COLO668 (cell line): ENCODE data around the gene ZBTB20.

Source experiments
- DNase-seq: peaks from one replicate; lab custom pipeline; 2025; ENCODE audit not compliant: unreplicated experiment; lab: John Stamatoyannopoulos, UW

The ZBTB20 gene

GRCh38 chr3:114310695-114311094 lies 836.4 kb downstream of the ZBTB20 start:
- no peak for DNase-seq

GRCh38 chr3:114308830-114309229 lies 838.3 kb downstream of the ZBTB20 start:
- no peak for DNase-seq

GRCh38 chr3:114308377-114308776 lies 838.7 kb downstream of the ZBTB20 start:
- no peak for DNase-seq

- DNase-seq: no peak
Measured at GRCh38 chr3:114307832-114308231, 839.3 kb downstream of the ZBTB20 start.

GRCh38 chr3:114307222-114307830 lies 839.8 kb downstream of the ZBTB20 start:
- no peak for DNase-seq

GRCh38 chr3:114299941-114300624 lies 847.0 kb downstream of the ZBTB20 start:
- no peak for DNase-seq

GRCh38 chr3:114299421-114299820 lies 847.7 kb downstream of the ZBTB20 start:
- no peak for DNase-seq

GRCh38 chr3:114295946-114296345 lies 851.1 kb downstream of the ZBTB20 start:
- DNase-seq: no peak

- DNase-seq: no peak
Measured at GRCh38 chr3:114294940-114295480, 852.1 kb downstream of the ZBTB20 start.

GRCh38 chr3:114293838-114294535 lies 853.1 kb downstream of the ZBTB20 start, which contains the start of gene TIGIT:
Gene TIGIT, plus strand, starts transcription at chr3:114294028. Its CDS starts 34 bp downstream, at chr3:114294062.
- DNase-seq: no peak

GRCh38 chr3:114290911-114291901 lies 855.9 kb downstream of the ZBTB20 start:
- peak; percentile 64 for DNase-seq

GRCh38 chr3:114286266-114286665 lies 860.8 kb downstream of the ZBTB20 start:
- DNase-seq: no peak

GRCh38 chr3:114285648-114286230 lies 861.3 kb downstream of the ZBTB20 start:
- no peak for DNase-seq

GRCh38 chr3:114284644-114285043 lies 862.4 kb downstream of the ZBTB20 start:
- DNase-seq: no peak
